Midbrain (tissue), 1 donor: Measurements from ENCODE around the gene PCOLCE2.

Source experiments
- DNase-seq: peaks from one replicate; lab custom pipeline; 2025; lab: John Stamatoyannopoulos, UW

Gene PCOLCE2

GRCh38 chr3:142863930-142864920 lies 24.7 kb downstream of the PCOLCE2 start:
- no peak for DNase-seq

GRCh38 chr3:142863010-142863817 lies 25.7 kb downstream of the PCOLCE2 start:
- DNase-seq, result no peak

GRCh38 chr3:142861926-142862325 lies 27.0 kb downstream of the PCOLCE2 start:
- DNase-seq, result no peak

GRCh38 chr3:142858043-142858442 lies 30.8 kb downstream of the PCOLCE2 start:
- no peak for DNase-seq

- peak; percentile 6 for DNase-seq
These were observed 31.8 kb downstream of the PCOLCE2 start for GRCh38 chr3:142857056-142857455.

GRCh38 chr3:142853270-142854168 lies 35.4 kb downstream of the PCOLCE2 start:
- DNase-seq, result no peak

- DNase-seq, result no peak
These were observed 36.9 kb downstream of the PCOLCE2 start for GRCh38 chr3:142852009-142852408.

- no peak for DNase-seq
These were observed 38.4 kb downstream of the PCOLCE2 start for GRCh38 chr3:142850395-142851023.

- no peak for DNase-seq
These were observed 39.7 kb downstream of the PCOLCE2 start for GRCh38 chr3:142849148-142849547.

GRCh38 chr3:142846779-142847577 lies 41.9 kb downstream of the PCOLCE2 start:
- peak; percentile 11 for DNase-seq

GRCh38 chr3:142844339-142844977 lies 44.4 kb downstream of the PCOLCE2 start:
- no peak for DNase-seq

- DNase-seq, result no peak
These were observed 49.1 kb downstream of the PCOLCE2 start for GRCh38 chr3:142839831-142840230.

GRCh38 chr3:142837526-142837925 lies 51.4 kb downstream of the PCOLCE2 start:
- DNase-seq, result no peak

- peak; percentile 71 for DNase-seq
These were observed 60.1 kb downstream of the PCOLCE2 start for GRCh38 chr3:142828703-142829305.

- no peak for DNase-seq
These were observed 69.7 kb downstream of the PCOLCE2 start for GRCh38 chr3:142819179-142819578.

- no peak for DNase-seq
These were observed 70.2 kb downstream of the PCOLCE2 start for GRCh38 chr3:142818651-142819050.

- DNase-seq, result no peak
These were observed 71.0 kb downstream of the PCOLCE2 start for GRCh38 chr3:142817897-142818296.

- no peak for DNase-seq
These were observed 71.5 kb downstream of the PCOLCE2 start for GRCh38 chr3:142817356-142817755.

- no peak for DNase-seq
These were observed 73.1 kb downstream of the PCOLCE2 start for GRCh38 chr3:142815803-142816202.
